ENCODE measurements around the gene TSN. TPM values are rescaled to one million over a fixed set of nuclear protein-coding genes. Genes with fewer than 3 reads are reported as not detected.
"Not testable (repeated sequence)": the region's sequence is repeated elsewhere in the genome, so short reads cannot be mapped to it uniquely, and the experiment has no call there.

Gene TSN
- total and polyA plus RNA-seq, 2 donors, result 34.6 to 58.8 TPM

- H3K4me1 ChIP-seq (ENCODE audit: insufficient read depth); H3K36me3 ChIP-seq (ENCODE audit: insufficient read depth); DNase-seq (ENCODE audit: extremely low spot score); H3K27ac ChIP-seq (ENCODE audit: low read depth); H3K4me3 ChIP-seq (ENCODE audit: low read depth, low read length): not testable (repeated sequence)
- WGBS, result 92% methylated on average over 1 of the region's 1 CpG
Observed at GRCh38 chr2:121817304-121817703, 61.9 kb downstream of the TSN start.

Other genes starting within 250 kb of the TSN start
- under 0.01 TPM for gene RNU4ATAC, start 224.8 kb upstream of the TSN start, total RNA-seq
- gene RNU4ATAC, start 224.8 kb upstream of the TSN start, polyA plus RNA-seq, result not detected
- 109 TPM for gene CLASP1, start 106.2 kb upstream of the TSN start, total RNA-seq
- gene CLASP1, start 106.2 kb upstream of the TSN start, polyA plus RNA-seq, result 25.4 TPM
- 72.0 TPM for gene NIFK, start 18.8 kb upstream of the TSN start, total RNA-seq
- gene NIFK, start 18.8 kb upstream of the TSN start, polyA plus RNA-seq, result 28.1 TPM